Lower leg skin (tissue), 4 donors: ENCODE results near the gene CTDNEP1. TPM values are rescaled to one million over a fixed set of nuclear protein-coding genes. Genes with fewer than 3 reads are reported as not detected.

Experiments
- DNase-seq, 2 donors: peaks; one replicate each; pipeline ENCODE4 v3.0.0-alpha.2; 2019; ENCODE audit warnings: low spot score in 2 of 2
- H3K4me3 ChIP-seq: fragments of 200-600 bp; sonication (generic); 2 replicates; pipeline ENCODE4 v1.5.1; 2017; ENCODE audit warnings: mild to moderate bottlenecking, low read depth; ENCODE audit not compliant: poor library complexity, severe bottlenecking
- CTCF ChIP-seq, 3 donors: fragments of 450-650 bp; IDR thresholded peaks; one replicate each; pipeline ENCODE4 v1.5.1; 2016; ENCODE audit warnings: antibody characterized with exemption in 3 of 3, mild to moderate bottlenecking in 3 of 3, moderate library complexity in 2 of 3
- POLR2A ChIP-seq, 2 donors: fragments of 450-650 bp; IDR thresholded peaks; one replicate each; pipeline ENCODE4 v1.6.1; 2016 to 2017; ENCODE audit warnings: antibody characterized with exemption in 2 of 2, mild to moderate bottlenecking in 1 of 2, moderate library complexity in 1 of 2
- WGBS, 2 donors: methylation state at CpG; one replicate each; pipeline ENCODE4 v1.1.5; 2018; 5-methylcytosine and 5-hydroxymethylcytosine counted together
- intact Hi-C: fragments of 100-400 bp; cut with DNase I; formaldehyde crosslinking; loops from one replicate; pipeline ENCODE4 v1.15.0; 2023; ENCODE audit warnings: low total_unique reads
- total RNA-seq, 4 donors: library from RNA; depleted of rRNA; stranded (reverse); fragments of >200 nt; gene quantifications; one replicate each; pipeline ENCODE4 v1.1.0, GENCODE V29; 2016

CTDNEP1 gene
- 10 to 100 TPM; 55.3 to 79.2 (median 70.4) TPM for total RNA-seq

GRCh38 chr17:7251661-7252175 lies at the start of gene CTDNEP1:
TSS of gene CTDNEP1 (minus strand) at chr17:7251734. CDS start at chr17:7251296, 438 bp downstream.
- H3K4me3 ChIP-seq: peak within 1 kb of the TSS; percentile 91
- intact Hi-C loops: no loop called here

DNA sequence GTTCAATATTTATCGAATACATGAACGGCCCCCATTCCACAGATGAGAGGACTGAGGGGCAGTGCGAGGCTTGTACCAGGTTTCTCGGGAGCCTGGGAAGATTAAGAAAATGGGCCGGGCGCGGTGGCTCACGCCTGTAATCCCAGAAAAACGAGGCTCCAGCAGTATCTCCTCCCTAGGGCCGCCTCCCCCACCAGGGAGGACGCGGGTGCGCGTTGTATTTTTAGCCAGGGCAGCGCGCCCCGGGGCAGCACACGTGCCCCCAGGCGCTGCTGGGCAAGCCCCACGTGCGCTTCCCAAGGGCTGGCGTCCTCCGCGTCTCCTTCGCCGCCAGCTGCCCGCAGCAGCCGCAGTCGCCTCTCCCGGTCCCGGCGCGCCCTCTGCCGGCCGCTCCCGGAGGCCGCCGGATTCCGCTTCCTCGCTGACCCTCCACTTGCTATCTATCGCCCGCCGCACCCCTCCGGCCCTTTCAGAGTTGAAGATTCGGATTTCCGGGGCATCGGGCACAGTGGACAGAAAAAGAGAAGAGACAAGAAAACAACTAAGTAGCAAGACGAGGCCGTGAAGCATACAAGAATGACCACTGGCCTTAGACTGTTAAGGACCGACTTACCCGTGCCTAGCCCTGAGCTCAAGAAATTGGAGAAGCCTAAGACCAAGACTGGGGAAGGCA lies 44.8 kb upstream of the CTDNEP1 start:
- intact Hi-C loops: no loop called here
- no peak overlapping the region for H3K4me3 ChIP-seq
- peak in 1 of 3 donors; percentile 72 for TF ChIP-seq CTCF (IDR thresholded peaks at IDR 0.05)
- TF ChIP-seq POLR2A (IDR thresholded peaks at IDR 0.05): no peak
- DNase-seq: peak; percentile 69 to 96
- WGBS, 2 donors: 2 to 3% methylated on average over 49 to 50 of the region's 51 CpGs

More at GRCh38 chr17:7251661-7252175, at the start of gene CTDNEP1:
- 0 to 1% methylated on average over 40 to 41 of the region's 41 CpGs for WGBS, 2 donors
- DNase-seq: peak; percentile 99
- TF ChIP-seq CTCF (IDR thresholded peaks at IDR 0.05) (no peak), POLR2A (IDR thresholded peaks at IDR 0.05) (no peak)

DNA sequence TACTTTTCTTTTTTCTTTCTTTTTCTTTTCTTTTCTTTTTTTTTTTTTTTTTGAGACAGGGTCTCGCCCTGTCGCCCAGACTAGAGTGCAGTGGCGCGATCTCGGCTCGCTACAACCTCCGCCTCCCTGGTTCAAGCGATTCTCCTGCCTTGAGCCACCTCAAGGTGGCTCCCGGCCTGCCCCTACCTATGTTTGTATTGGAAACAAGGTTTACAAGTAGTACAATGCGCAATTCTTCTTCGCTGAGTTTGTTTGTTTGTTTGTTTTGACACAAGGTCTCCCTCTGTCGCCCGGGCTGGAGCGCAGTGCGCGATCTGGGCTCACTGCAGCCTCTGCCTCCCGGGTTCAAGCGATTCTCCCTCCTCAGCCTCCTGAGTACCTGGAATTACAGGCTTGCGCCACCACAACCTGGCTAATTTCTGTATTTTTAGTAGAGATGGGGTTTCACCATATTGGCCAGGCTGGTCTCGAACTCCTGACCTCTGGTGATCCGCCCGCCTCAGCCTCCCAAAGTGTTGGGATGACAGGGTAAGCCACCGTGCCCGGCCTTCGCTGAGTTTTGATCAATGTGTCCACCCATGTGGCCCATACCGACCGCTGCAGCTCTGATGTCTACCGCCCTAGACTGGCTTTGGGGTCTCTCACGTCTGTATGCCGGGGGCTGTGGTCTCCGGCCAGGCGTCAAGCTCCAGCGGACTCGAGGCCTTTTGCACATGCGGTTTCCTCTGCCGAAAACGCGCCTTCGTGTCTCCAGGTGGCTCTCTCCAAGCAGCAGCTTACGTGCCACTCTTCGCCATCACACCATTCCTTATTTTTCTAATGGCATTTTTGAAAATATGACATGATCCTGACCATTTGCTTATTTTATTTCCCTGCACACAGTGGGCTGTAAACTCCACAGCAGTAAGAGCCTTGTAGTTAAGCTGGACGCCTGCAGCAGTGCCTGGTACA lies 44.0 kb upstream of the CTDNEP1 start:
- intact Hi-C loops: no loop called here
- no peak overlapping the region for H3K4me3 ChIP-seq
- WGBS, 2 donors: 55 to 58% methylated on average over 42 of the region's 42 CpGs
- TF ChIP-seq POLR2A (IDR thresholded peaks at IDR 0.05): no peak
- no peak for TF ChIP-seq CTCF (IDR thresholded peaks at IDR 0.05)
- no peak for DNase-seq

GRCh38 chr17:7294614-7295153 lies 43.1 kb upstream of the CTDNEP1 start, which contains the start of gene YBX2:
TSS of gene YBX2 (minus strand) at chr17:7294639. CDS start at chr17:7294500, 139 bp downstream.
- WGBS, 2 donors: 1% methylated on average over 24 to 27 of the region's 57 CpGs
- DNase-seq: peak in 1 of 2 donors; percentile 94
- TF ChIP-seq POLR2A (IDR thresholded peaks at IDR 0.05): no peak
- TF ChIP-seq CTCF (IDR thresholded peaks at IDR 0.05): no peak
- intact Hi-C loops: no loop called here
- no peak within 1 kb of the TSS for H3K4me3 ChIP-seq

DNA sequence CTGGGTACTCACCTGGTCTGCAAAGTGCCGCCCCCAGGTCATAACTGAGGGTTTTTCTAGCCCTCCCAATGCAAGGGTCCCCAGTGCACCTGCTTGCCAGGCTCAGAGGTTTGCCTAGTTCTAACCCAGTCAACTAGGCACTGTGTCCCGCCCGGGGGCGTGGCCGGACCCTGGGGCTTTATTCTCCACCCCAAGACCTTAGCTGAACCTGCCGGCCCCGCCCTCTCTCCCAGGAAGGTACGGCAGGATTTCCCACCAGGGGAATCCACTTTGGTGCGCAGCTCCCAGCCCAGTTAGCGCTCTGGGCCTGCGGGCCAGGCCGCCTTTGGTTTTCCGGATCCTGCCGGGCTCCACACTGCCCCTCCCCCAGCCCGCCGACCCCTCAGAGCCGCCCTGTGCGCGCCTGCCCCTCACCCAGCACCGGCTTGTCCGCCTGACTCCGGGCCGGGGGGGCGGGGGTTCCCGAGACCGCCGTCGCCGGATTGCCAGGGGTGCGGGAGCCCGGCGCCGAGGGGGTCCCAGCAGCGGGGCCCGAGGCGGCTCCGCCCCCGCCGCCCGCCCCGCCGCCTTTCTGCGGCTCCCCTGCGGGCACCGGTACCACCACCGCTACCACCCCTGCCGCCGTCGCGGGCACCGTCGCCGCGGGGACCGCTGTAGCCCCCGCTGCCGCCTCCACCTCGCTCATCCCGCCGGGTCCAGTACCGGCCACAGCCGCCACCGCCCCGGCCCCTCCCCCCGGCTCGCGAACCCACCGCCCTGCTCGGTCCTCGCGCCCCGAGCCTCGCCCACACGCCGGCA lies 42.5 kb upstream of the CTDNEP1 start:
- 3 to 5% methylated on average over 36 to 42 of the region's 75 CpGs for WGBS, 2 donors

More for the DNA sequence above, 42.5 kb upstream of the CTDNEP1 start:
- TF ChIP-seq POLR2A (IDR thresholded peaks at IDR 0.05) (no peak), CTCF (IDR thresholded peaks at IDR 0.05) (no peak)
- DNase-seq: no peak
- no peak overlapping the region for H3K4me3 ChIP-seq
- intact Hi-C loops: no loop called here
